ENCODE data around the gene MBP. TPM values are rescaled to one million over a fixed set of nuclear protein-coding genes. Genes with fewer than 3 reads are reported as not detected.

The MBP gene
- total RNA-seq, 1 experiment from 2014 or later: 31.6 TPM

DNA sequence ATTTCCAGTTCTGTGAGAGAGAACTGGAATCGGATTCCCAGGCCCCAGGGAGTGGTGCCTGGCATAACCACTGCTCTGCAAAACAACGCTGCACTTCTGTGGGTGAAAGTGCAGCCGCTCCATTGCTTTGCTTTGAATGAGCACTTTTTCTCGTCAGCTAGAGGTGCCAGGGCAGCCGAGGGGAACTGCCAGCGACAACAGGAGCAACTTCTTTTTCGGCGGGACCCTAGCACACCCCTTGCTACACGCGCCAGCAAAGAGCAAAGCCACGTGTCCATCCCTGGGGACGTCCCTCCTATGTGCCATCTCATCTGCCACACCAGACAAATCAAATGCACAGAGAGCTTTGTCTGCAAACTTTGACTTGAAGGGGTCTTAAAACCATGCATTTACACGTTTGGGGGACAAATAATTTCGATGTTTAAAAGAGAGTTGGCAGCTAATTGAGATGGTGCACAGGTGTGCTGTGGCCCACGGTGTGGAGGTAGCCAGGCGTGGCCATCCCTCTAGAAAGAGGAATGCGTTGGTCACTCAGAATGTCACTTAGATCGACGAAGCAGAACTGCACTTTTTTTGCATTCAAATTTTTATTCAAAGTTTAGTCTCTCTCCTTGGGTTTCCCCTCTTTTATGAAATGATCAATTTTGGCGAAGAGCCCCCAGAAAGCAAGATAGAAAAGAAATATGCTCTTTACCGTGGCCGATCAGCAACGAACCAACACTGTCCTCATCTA lies 151.8 kb downstream of the MBP start:
- POLR2A ChIA-PET: interaction anchor here (0.7 kb wide), 1 partner anchor 188 kb away, joined by 3 read pairs; no protein-coding TSS in a partner anchor
- Mint-ChIP-seq H3K27ac (ENCODE audit: low read depth, unreplicated experiment) (no peak overlapping the region), H3K36me3 (ENCODE audit: insufficient read depth, unreplicated experiment) (no peaks in the 10 kb centered on the region), H3K4me3 (ENCODE audit: unreplicated experiment) (no peak overlapping the region), H3K9me3 (ENCODE audit: unreplicated experiment) (no peaks in the 10 kb centered on the region), H3K4me1 (ENCODE audit: insufficient read depth, unreplicated experiment) (peaks cover 5% of the 10 kb centered on the region), H3K27me3 (ENCODE audit: insufficient read depth, unreplicated experiment) (no peaks in the 10 kb centered on the region)
- intact Hi-C loops (cut with micrococcal nuclease): loop anchor here (5.0 kb wide), 2 partner anchors 231 to 721 kb away; no protein-coding TSS in a partner anchor
- TF ChIP-seq, protein P1, sequence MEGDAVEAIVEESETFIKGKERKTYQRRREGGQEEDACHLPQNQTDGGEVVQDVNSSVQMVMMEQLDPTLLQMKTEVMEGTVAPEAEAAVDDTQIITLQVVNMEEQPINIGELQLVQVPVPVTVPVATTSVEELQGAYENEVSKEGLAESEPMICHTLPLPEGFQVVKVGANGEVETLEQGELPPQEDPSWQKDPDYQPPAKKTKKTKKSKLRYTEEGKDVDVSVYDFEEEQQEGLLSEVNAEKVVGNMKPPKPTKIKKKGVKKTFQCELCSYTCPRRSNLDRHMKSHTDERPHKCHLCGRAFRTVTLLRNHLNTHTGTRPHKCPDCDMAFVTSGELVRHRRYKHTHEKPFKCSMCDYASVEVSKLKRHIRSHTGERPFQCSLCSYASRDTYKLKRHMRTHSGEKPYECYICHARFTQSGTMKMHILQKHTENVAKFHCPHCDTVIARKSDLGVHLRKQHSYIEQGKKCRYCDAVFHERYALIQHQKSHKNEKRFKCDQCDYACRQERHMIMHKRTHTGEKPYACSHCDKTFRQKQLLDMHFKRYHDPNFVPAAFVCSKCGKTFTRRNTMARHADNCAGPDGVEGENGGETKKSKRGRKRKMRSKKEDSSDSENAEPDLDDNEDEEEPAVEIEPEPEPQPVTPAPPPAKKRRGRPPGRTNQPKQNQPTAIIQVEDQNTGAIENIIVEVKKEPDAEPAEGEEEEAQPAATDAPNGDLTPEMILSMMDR (IDR thresholded peaks at IDR 0.05; ENCODE audit: unreplicated experiment): no peak
- no peak for DNase-seq (ENCODE audit: unreplicated experiment)
- BruUV-seq (replicated peaks): no TSS peak
- CTCF ChIA-PET: interaction anchor here (0.6 to 8.9 kb wide), 4 partner anchors 178 to 728 kb away, joined by 3 to 148 read pairs (median 4); no protein-coding TSS in a partner anchor

- H3K27ac Mint-ChIP-seq (ENCODE audit: low read depth, unreplicated experiment): no peak overlapping the region
- H3K9me3 Mint-ChIP-seq (ENCODE audit: unreplicated experiment): no peaks in the 10 kb centered on the region
- H3K4me1 Mint-ChIP-seq (ENCODE audit: insufficient read depth, unreplicated experiment): peaks cover 5% of the 10 kb centered on the region
- TF ChIP-seq, protein P1 (IDR thresholded peaks at IDR 0.05; ENCODE audit: unreplicated experiment): no peak
- DNase-seq (ENCODE audit: unreplicated experiment): no peak
- CTCF ChIA-PET: interaction anchor here (1.2 to 8.9 kb wide), 2 partner anchors 177 to 231 kb away, joined by 5 to 148 read pairs; no protein-coding TSS in a partner anchor
- POLR2A ChIA-PET: no interaction called here
- no peaks in the 10 kb centered on the region for H3K27me3 Mint-ChIP-seq (ENCODE audit: insufficient read depth, unreplicated experiment)
- peaks cover 7% of the 10 kb centered on the region for H3K36me3 Mint-ChIP-seq (ENCODE audit: insufficient read depth, unreplicated experiment)
- intact Hi-C loops (cut with micrococcal nuclease): loop anchor here (5.0 kb wide), 2 partner anchors 232 to 722 kb away; no protein-coding TSS in a partner anchor
- BruUV-seq (replicated peaks): no TSS peak
- no peak overlapping the region for H3K4me3 Mint-ChIP-seq (ENCODE audit: unreplicated experiment)
Observed at GRCh38 chr18:76979906-76980305, 152.7 kb downstream of the MBP start.

DNA sequence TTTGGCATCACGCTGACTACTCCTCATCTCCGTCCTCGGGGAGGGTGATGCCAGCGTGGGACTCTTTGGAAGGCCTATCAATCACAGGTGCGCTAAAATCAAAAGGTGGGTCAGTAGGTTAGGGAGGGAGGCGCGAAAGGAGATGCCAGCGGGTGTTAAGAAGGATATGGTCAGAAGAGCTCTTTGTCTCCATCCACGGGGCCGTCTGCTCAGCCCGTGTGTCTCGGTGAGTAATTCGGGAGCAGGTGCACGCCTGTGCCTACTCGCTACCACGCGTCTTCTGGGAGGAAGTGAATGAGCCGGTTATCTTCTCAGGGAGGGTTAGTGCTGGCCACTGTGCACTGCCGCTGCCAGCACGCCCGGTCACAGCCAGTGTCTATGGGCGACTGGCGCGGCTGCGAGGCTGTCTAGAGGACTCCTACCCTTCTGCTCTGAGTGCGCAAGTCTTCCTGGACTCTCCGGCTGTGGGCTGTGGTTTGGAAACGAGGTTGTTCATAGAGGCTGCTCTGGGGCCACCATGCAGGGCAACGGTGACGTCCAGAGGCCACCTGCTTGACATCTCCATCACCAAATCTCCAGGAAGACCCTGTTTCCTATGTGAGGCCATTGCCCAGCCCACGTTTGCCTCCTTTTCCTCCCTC lies 153.4 kb downstream of the MBP start:
- BruUV-seq (replicated peaks): no TSS peak
- no peak for DNase-seq (ENCODE audit: unreplicated experiment)
- Mint-ChIP-seq H3K4me3 (ENCODE audit: unreplicated experiment) (no peak overlapping the region), H3K27me3 (ENCODE audit: insufficient read depth, unreplicated experiment) (no peaks in the 10 kb centered on the region), H3K9me3 (ENCODE audit: unreplicated experiment) (no peaks in the 10 kb centered on the region), H3K4me1 (ENCODE audit: insufficient read depth, unreplicated experiment) (peaks cover 5% of the 10 kb centered on the region), H3K27ac (ENCODE audit: low read depth, unreplicated experiment) (no peak overlapping the region), H3K36me3 (ENCODE audit: insufficient read depth, unreplicated experiment) (peaks cover 12% of the 10 kb centered on the region)
- intact Hi-C loops (cut with micrococcal nuclease): no loop called here
- CTCF ChIA-PET: interaction anchor here (0.6 to 8.9 kb wide), 3 partner anchors 59 to 232 kb away, joined by 5 to 148 read pairs (median 6); no protein-coding TSS in a partner anchor
- POLR2A ChIA-PET: no interaction called here
- TF ChIP-seq, protein P1 (IDR thresholded peaks at IDR 0.05; ENCODE audit: unreplicated experiment): no peak

GRCh38 chr18:76978616-76979015 lies 154.0 kb downstream of the MBP start:
- intact Hi-C loops (cut with micrococcal nuclease): no loop called here
- H3K4me3 Mint-ChIP-seq (ENCODE audit: unreplicated experiment): no peak overlapping the region
- no peak for DNase-seq (ENCODE audit: unreplicated experiment)
- H3K27ac Mint-ChIP-seq (ENCODE audit: low read depth, unreplicated experiment): no peak overlapping the region
- H3K36me3 Mint-ChIP-seq (ENCODE audit: insufficient read depth, unreplicated experiment): peaks cover 12% of the 10 kb centered on the region
- no peaks in the 10 kb centered on the region for H3K9me3 Mint-ChIP-seq (ENCODE audit: unreplicated experiment)
- BruUV-seq (replicated peaks): no TSS peak
- CTCF ChIA-PET: interaction anchor here (0.6 to 8.9 kb wide), 4 partner anchors 58 to 236 kb away, joined by 3 to 148 read pairs (median 7); no protein-coding TSS in a partner anchor
- peaks cover 5% of the 10 kb centered on the region for H3K4me1 Mint-ChIP-seq (ENCODE audit: insufficient read depth, unreplicated experiment)
- TF ChIP-seq, protein P1 (IDR thresholded peaks at IDR 0.05; ENCODE audit: unreplicated experiment): no peak
- no peaks in the 10 kb centered on the region for H3K27me3 Mint-ChIP-seq (ENCODE audit: insufficient read depth, unreplicated experiment)
- POLR2A ChIA-PET: no interaction called here
